Esophagus squamous epithelium (tissue), 5 donors: Measurements from ENCODE around the gene PAPOLA. TPM values are rescaled to one million over a fixed set of nuclear protein-coding genes. Genes with fewer than 3 reads are reported as not detected.

ENCODE experiments used
- DNase-seq: peaks from one replicate; lab custom pipeline; 2025; lab: John Stamatoyannopoulos, UW
- H3K27ac ChIP-seq, 4 donors: fragments of 200-600 bp; sonication (generic); one replicate each; pipeline ENCODE4 v1.5.1; 2016 to 2019; ENCODE audit warnings: mild to moderate bottlenecking in 1 of 4
- H3K27me3 ChIP-seq, 4 donors: fragments of 200-600 bp; sonication (generic); 1 replicate in 3 of 4; 2 replicates in 1 of 4; pipeline versions ENCODE4 v1.5.1 to v1.6.0; 2017 to 2021; ENCODE audit warnings: antibody characterized with exemption in 1 of 4
- H3K36me3 ChIP-seq, 3 donors: fragments of 200-600 bp; sonication (generic); one replicate each; pipeline ENCODE4 v1.5.1; 2016 to 2019
- H3K4me1 ChIP-seq, 3 donors: fragments of 200-600 bp; sonication (generic); one replicate each; pipeline ENCODE4 v1.5.1; 2017 to 2019
- H3K4me3 ChIP-seq, 4 donors: fragments of 200-600 bp; sonication (generic); 1 replicate in 3 of 4; 2 replicates in 1 of 4; pipeline ENCODE4 v1.5.1; 2016 to 2019; ENCODE audit warnings: mild to moderate bottlenecking in 2 of 4, moderate library complexity in 1 of 4
- H3K9me3 ChIP-seq, 3 donors: fragments of 200-600 bp; sonication (generic); one replicate each; pipeline ENCODE4 v1.5.1; 2016 to 2019
- POLR2A ChIP-seq, 4 donors: fragments of 450-650 bp; IDR thresholded peaks; one replicate each; pipeline ENCODE4 v1.6.1; 2017; ENCODE audit warnings: antibody characterized with exemption in 4 of 4, mild to moderate bottlenecking in 4 of 4, moderate library complexity in 3 of 4
- WGBS, 2 donors: methylation state at CpG; one replicate each; pipeline ENCODE4 v1.1.5; 2018; 5-methylcytosine and 5-hydroxymethylcytosine counted together
- intact Hi-C: fragments of 100-400 bp; cut with DNase I; formaldehyde crosslinking; loops from one replicate; pipeline ENCODE4 v1.15.0; 2022
- total RNA-seq, 4 donors: library from RNA; depleted of rRNA; stranded (reverse); fragments of >200 nt; gene quantifications; one replicate each; pipeline ENCODE4 v1.1.0, GENCODE V29; 2016
- TF ChIP-seq, protein P1 (sequence below), 6 experiments: fragments of 450-650 bp in 4 of 6; fragments of 200-600 bp in 2 of 6; sonication (generic) in 2 of 6; IDR thresholded peaks; one replicate each; pipeline ENCODE4 v1.5.1; 2016 to 2019; ENCODE audit warnings: antibody characterized with exemption in 6 of 6, mild to moderate bottlenecking in 4 of 6, moderate library complexity in 4 of 6
- donor health status: DM: yes; HTN: yes; CAD: no.

Gene PAPOLA
- total RNA-seq, 4 donors from 2014 or later, result 66.7 to 152 (median 116) TPM

DNA sequence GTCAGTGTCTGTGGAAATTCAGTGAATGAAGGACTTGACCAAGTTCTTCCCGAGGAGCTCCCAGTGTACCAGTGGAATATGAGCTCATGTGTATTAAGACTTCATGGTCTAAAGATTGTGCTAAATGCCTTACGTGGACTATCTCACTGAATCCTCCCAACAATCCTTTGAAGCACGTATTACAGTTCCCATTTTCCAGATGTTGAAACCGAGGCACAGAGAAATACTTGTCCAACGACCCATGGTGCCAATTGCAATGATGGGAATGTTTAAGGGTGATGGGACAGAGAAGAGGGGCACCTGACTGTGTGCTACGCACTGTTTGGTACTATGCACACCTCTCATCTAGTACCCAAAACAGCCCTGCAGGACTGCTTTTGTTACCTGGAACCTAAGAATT lies 77.2 kb downstream of the PAPOLA start:
- WGBS, 2 donors, result 92 to 94% methylated on average over 6 of the region's 6 CpGs
- Histone ChIP-seq H3K4me1 (peaks cover 0 to 50% (median 11%) of the 10 kb centered on the region in 3 donors), H3K27ac (no peak overlapping the region), H3K9me3 (no peaks in the 10 kb centered on the region), H3K36me3 (no peaks in the 10 kb centered on the region), H3K4me3 (no peak overlapping the region), H3K27me3 (peaks cover 0 to 9% (median 0%) of the 10 kb centered on the region in 4 donors)
- DNase-seq, result no peak
- intact Hi-C loops, result loop anchor here (5.0 kb wide), 1 partner anchor 163 kb away; no protein-coding TSS in a partner anchor
- TF ChIP-seq POLR2A (IDR thresholded peaks at IDR 0.05), result no peak
- TF ChIP-seq, protein P1, sequence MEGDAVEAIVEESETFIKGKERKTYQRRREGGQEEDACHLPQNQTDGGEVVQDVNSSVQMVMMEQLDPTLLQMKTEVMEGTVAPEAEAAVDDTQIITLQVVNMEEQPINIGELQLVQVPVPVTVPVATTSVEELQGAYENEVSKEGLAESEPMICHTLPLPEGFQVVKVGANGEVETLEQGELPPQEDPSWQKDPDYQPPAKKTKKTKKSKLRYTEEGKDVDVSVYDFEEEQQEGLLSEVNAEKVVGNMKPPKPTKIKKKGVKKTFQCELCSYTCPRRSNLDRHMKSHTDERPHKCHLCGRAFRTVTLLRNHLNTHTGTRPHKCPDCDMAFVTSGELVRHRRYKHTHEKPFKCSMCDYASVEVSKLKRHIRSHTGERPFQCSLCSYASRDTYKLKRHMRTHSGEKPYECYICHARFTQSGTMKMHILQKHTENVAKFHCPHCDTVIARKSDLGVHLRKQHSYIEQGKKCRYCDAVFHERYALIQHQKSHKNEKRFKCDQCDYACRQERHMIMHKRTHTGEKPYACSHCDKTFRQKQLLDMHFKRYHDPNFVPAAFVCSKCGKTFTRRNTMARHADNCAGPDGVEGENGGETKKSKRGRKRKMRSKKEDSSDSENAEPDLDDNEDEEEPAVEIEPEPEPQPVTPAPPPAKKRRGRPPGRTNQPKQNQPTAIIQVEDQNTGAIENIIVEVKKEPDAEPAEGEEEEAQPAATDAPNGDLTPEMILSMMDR (IDR thresholded peaks at IDR 0.05), result no peak

DNA sequence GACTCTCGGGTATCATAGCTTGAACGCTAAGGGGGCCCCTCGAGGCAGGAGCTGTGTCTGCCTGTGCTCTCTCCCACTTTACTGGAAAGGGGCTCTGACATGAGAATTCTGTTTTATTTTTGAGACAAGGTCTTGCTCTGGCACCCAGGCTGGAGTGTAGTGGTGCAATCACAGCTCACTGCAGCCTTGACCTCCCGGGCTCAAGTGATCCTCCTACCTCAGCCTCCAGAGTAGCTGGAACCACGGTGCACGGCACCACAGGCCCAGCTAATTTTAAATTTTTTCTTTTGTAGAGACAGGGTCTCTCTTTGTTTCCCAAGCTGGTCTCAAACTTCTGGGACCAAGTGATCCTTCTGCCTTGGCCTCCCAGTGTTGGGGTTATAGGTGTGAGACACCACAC lies 77.7 kb downstream of the PAPOLA start:
- Histone ChIP-seq H3K4me1 (peaks cover 0 to 45% (median 6%) of the 10 kb centered on the region in 3 donors), H3K27ac (no peak overlapping the region), H3K4me3 (no peak overlapping the region), H3K27me3 (peaks cover 0 to 14% (median 0%) of the 10 kb centered on the region in 4 donors), H3K36me3 (no peaks in the 10 kb centered on the region), H3K9me3 (no peaks in the 10 kb centered on the region)
- TF ChIP-seq, protein P1 (IDR thresholded peaks at IDR 0.05), result no peak
- TF ChIP-seq POLR2A (IDR thresholded peaks at IDR 0.05), result no peak
- intact Hi-C loops, result loop anchor here (5.0 kb wide), 1 partner anchor 162 kb away; no protein-coding TSS in a partner anchor
- WGBS, 2 donors, result 87 to 100% methylated on average over 4 to 6 of the region's 6 CpGs
- no peak for DNase-seq

DNA sequence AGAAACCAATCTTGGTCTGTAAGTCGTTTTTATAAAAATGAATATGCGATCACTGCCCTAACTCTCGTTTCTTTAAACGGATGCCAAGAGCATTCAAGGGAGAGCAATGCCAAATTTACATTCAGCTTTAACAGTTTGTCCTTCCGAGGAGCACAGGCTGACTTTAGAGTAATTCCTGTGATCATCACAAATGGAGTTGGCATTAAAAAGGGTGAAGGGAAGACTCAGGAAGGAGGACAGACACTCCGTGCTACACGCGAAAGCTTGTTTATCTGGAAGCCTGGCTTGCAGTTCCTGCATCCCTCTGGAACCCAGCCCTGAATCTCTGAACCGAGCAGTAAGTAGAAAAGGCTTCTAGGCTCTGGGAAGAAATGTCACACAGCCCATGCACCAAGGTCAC lies 78.4 kb downstream of the PAPOLA start:
- peaks cover 0 to 21% (median 0%) of the 10 kb centered on the region in 4 donors for H3K27me3 ChIP-seq
- no peak for DNase-seq
- intact Hi-C loops, result no loop called here

DNA sequence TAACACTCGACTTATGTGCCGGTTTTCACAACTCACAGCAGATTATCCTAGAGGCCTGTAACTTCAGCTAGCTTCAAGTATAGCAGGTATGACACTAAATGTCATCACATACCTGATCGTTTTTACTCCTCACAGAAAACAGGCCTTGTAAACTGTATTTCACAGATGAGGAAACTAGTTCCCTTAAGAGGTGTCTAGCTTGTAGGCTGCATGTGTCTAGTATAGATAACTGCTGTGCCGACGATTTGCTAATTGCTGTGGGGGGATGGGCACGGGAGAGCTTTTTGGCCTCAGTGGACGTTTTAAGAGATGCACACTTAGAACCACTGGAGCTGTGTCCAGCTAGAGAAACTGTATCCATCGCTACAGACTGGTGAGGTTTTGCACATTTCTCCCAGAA lies 78.8 kb downstream of the PAPOLA start:
- 60 to 66% methylated on average over 8 of the region's 8 CpGs for WGBS, 2 donors
- Histone ChIP-seq H3K4me3 (no peak overlapping the region), H3K27me3 (peaks cover 0 to 26% (median 0%) of the 10 kb centered on the region in 4 donors), H3K9me3 (no peaks in the 10 kb centered on the region), H3K36me3 (no peaks in the 10 kb centered on the region), H3K27ac (no peak overlapping the region), H3K4me1 (peaks cover 0 to 36% (median 0%) of the 10 kb centered on the region in 3 donors)
- intact Hi-C loops, result no loop called here
- TF ChIP-seq POLR2A (IDR thresholded peaks at IDR 0.05), result no peak
- TF ChIP-seq, protein P1 (IDR thresholded peaks at IDR 0.05), result no peak
- DNase-seq, result no peak

More for the DNA sequence above, 78.4 kb downstream of the PAPOLA start:
- 43 to 46% methylated on average over 9 of the region's 9 CpGs for WGBS, 2 donors
- Histone ChIP-seq H3K36me3 (no peaks in the 10 kb centered on the region), H3K4me1 (peaks cover 0 to 38% (median 0%) of the 10 kb centered on the region in 3 donors), H3K27ac (no peak overlapping the region), H3K4me3 (no peak overlapping the region), H3K9me3 (no peaks in the 10 kb centered on the region)
- TF ChIP-seq, protein P1 (IDR thresholded peaks at IDR 0.05), result no peak
- TF ChIP-seq POLR2A (IDR thresholded peaks at IDR 0.05), result no peak

DNA sequence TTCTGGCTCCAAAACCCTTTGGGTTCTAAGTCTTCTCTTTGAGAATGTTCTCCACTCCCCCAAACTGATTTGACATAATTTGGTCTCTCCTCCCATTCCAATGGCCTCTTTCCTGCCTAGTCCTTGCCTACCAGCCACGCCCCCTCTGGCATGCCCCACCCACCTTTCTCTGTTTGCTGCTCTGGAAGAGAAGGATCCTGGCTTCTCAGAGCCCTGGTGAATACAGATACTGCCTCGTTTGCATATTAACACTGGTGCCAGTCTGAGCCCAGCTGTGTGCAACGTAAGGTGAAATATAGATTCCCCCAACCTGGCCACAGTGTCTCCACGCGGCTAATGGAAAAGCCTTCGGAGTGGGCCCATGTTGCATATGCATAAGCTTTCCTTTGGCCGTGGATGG lies 79.7 kb downstream of the PAPOLA start:
- Histone ChIP-seq H3K27ac (no peak overlapping the region), H3K4me3 (no peak overlapping the region), H3K9me3 (no peaks in the 10 kb centered on the region), H3K36me3 (no peaks in the 10 kb centered on the region), H3K4me1 (peaks cover 0 to 27% (median 0%) of the 10 kb centered on the region in 3 donors), H3K27me3 (peaks cover 0 to 30% (median 0%) of the 10 kb centered on the region in 4 donors)
- intact Hi-C loops, result no loop called here
- TF ChIP-seq, protein P1 (IDR thresholded peaks at IDR 0.05), result no peak
- TF ChIP-seq POLR2A (IDR thresholded peaks at IDR 0.05), result no peak
- 80 to 91% methylated on average over 7 of the region's 7 CpGs for WGBS, 2 donors
- no peak for DNase-seq
